ENCODE results near the gene BMP5. TPM values are rescaled to one million over a fixed set of nuclear protein-coding genes. Genes with fewer than 3 reads are reported as not detected.
"Not testable (repeated sequence)": the region's sequence is repeated elsewhere in the genome, so short reads cannot be mapped to it uniquely, and the experiment has no call there.

The BMP5 gene
- polyA plus RNA-seq, 1 donor (not counting 4 experiments of a cell fraction or from before 2014, with no cell fraction given), result not detected

DNA sequence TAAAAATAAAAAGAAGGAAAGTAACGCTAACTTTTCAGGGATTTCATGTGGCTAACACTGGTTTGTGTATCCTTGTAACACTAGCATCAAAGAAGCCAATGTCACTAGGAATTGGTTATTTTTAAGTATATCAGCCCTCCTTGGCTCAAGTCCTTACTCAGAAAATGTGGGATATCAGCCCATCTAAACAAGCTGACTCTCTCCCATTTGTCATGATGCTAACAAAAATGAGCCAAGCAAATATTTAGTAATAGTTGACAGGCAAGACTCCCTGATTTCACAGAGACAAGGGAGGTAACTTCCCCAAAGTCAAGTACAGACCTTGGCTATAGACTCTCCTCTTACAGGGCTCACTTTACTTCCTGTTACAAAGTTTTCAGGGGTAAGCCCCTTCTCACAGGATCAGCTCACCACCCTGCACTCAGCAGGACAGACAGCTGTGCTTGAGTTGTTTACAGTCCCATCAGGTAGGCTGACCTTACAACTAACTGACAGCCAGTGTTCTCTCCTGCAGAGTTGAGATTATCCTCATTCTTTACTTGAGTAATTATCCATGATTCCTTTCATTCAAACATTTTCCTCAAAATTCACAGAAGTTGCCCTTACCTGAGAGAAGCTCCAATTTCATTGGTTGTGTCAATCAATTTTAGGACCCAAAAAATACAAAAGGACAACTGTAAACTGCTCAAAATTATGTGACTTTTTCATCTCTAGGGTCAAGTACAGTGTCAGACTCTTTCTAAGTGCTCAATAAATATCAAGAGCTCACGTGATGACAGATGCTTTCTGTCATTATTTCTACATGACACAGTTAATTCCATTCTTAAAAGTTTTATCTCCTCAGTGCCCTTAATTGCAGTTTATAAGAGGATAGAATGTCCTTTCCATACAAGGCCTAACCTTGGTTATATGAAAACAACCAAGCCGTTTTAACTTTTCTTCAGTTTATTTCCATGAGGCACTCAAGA, 38.1 kb upstream of the BMP5 start:
- H2AFZ ChIP-seq (ENCODE audit: control insufficient read depth, low read length), result peak overlapping the region; percentile 8
- peaks cover 13% of the 10 kb centered on the region for H3K4me1 ChIP-seq (ENCODE audit: control insufficient read depth, extremely low read depth, insufficient read depth, low read length)
- H3K9me3 ChIP-seq (ENCODE audit: control insufficient read depth, low read depth, low read length), result no peaks in the 10 kb centered on the region
- H3K27ac ChIP-seq (ENCODE audit: control insufficient read depth, insufficient read depth, low read length), result no peak overlapping the region
- no peak overlapping the region for H3K4me2 ChIP-seq (ENCODE audit: control insufficient read depth, extremely low read depth, insufficient read depth, low read depth, low read length)
- H3K27me3 ChIP-seq (ENCODE audit: control insufficient read depth, extremely low read depth, insufficient read depth, low read length), result no peaks in the 10 kb centered on the region
- H3K36me3 ChIP-seq (ENCODE audit: control insufficient read depth in 2 of 2, extremely low read depth in 1 of 2, insufficient read depth in 2 of 2, low read length in 2 of 2), result no peaks in the 10 kb centered on the region
- FAIRE-seq, result peak; percentile 39
- H3K9ac ChIP-seq (ENCODE audit: control insufficient read depth, extremely low read depth, insufficient read depth, low read length), result no peak overlapping the region
- H4K20me1 ChIP-seq (ENCODE audit: control insufficient read depth, extremely low read depth, insufficient read depth, low read length), result no peaks in the 10 kb centered on the region
- no peak overlapping the region for H3K4me3 ChIP-seq (ENCODE audit: control insufficient read depth in 2 of 3, extremely low read depth in 1 of 3, insufficient read depth in 2 of 3, low read depth in 1 of 3, low read length in 3 of 3)
- H3K79me2 ChIP-seq (ENCODE audit: control insufficient read depth, insufficient read depth, low read length), result no peaks in the 10 kb centered on the region
- no peaks in the 10 kb centered on the region for H3K9me1 ChIP-seq (ENCODE audit: control insufficient read depth, extremely low read depth, insufficient read depth, low read length)
- DNase-seq (ENCODE audit: low read depth, low spot score), result no peak
- TF ChIP-seq, protein P1, sequence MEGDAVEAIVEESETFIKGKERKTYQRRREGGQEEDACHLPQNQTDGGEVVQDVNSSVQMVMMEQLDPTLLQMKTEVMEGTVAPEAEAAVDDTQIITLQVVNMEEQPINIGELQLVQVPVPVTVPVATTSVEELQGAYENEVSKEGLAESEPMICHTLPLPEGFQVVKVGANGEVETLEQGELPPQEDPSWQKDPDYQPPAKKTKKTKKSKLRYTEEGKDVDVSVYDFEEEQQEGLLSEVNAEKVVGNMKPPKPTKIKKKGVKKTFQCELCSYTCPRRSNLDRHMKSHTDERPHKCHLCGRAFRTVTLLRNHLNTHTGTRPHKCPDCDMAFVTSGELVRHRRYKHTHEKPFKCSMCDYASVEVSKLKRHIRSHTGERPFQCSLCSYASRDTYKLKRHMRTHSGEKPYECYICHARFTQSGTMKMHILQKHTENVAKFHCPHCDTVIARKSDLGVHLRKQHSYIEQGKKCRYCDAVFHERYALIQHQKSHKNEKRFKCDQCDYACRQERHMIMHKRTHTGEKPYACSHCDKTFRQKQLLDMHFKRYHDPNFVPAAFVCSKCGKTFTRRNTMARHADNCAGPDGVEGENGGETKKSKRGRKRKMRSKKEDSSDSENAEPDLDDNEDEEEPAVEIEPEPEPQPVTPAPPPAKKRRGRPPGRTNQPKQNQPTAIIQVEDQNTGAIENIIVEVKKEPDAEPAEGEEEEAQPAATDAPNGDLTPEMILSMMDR (optimal IDR thresholded peaks at IDR 0.05 in 1 of 3, IDR thresholded peaks at IDR 0.05 in 1 of 3, conservative IDR thresholded peaks at IDR 0.05 in 1 of 3; ENCODE audit: extremely low read depth in 1 of 3, insufficient read depth in 2 of 3, low read length in 3 of 3), result no peak
- no peak for TF ChIP-seq EZH2 (IDR thresholded peaks at IDR 0.05; ENCODE audit: low read length)
- dilution Hi-C loops (cut with MboI; ENCODE audit: extremely low pct_ligation_motif_present, low sequenced_read_pairs), result no loop called here

DNA sequence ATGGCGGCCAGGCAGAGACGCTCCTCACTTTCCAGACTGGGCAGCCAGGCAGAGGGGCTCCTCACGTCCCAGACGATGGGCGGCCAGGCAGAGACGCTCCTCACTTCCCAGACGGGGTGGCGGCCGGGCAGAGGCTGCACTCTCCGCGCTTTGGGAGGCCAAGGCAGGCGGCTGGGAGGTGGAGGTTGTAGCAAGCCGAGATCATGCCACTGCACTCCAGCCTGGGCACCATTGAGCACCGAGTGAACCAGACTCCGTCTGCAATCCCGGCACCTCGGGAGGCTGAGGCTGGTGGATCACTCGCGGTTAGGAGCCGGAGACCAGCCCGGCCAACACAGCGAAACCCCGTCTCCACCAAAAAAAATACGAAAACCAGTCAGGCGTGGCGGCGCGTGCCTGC, 35.1 kb upstream of the BMP5 start:
- H3K4me2 ChIP-seq (ENCODE audit: control insufficient read depth, extremely low read depth, insufficient read depth, low read depth, low read length); H3K4me3 ChIP-seq (ENCODE audit: control insufficient read depth in 2 of 3, extremely low read depth in 1 of 3, insufficient read depth in 2 of 3, low read depth in 1 of 3, low read length in 3 of 3); H3K9me1 ChIP-seq (ENCODE audit: control insufficient read depth, extremely low read depth, insufficient read depth, low read length); DNase-seq (ENCODE audit: low read depth, low spot score); H4K20me1 ChIP-seq (ENCODE audit: control insufficient read depth, extremely low read depth, insufficient read depth, low read length); dilution Hi-C loops (cut with MboI; ENCODE audit: extremely low pct_ligation_motif_present, low sequenced_read_pairs); H3K79me2 ChIP-seq (ENCODE audit: control insufficient read depth, insufficient read depth, low read length); H3K27me3 ChIP-seq (ENCODE audit: control insufficient read depth, extremely low read depth, insufficient read depth, low read length); FAIRE-seq; H3K9me3 ChIP-seq (ENCODE audit: control insufficient read depth, low read depth, low read length); H2AFZ ChIP-seq (ENCODE audit: control insufficient read depth, low read length); H3K4me1 ChIP-seq (ENCODE audit: control insufficient read depth, extremely low read depth, insufficient read depth, low read length); H3K27ac ChIP-seq (ENCODE audit: control insufficient read depth, insufficient read depth, low read length); H3K9ac ChIP-seq (ENCODE audit: control insufficient read depth, extremely low read depth, insufficient read depth, low read length); H3K36me3 ChIP-seq (ENCODE audit: control insufficient read depth in 2 of 2, extremely low read depth in 1 of 2, insufficient read depth in 2 of 2, low read length in 2 of 2): not testable (repeated sequence)

DNA sequence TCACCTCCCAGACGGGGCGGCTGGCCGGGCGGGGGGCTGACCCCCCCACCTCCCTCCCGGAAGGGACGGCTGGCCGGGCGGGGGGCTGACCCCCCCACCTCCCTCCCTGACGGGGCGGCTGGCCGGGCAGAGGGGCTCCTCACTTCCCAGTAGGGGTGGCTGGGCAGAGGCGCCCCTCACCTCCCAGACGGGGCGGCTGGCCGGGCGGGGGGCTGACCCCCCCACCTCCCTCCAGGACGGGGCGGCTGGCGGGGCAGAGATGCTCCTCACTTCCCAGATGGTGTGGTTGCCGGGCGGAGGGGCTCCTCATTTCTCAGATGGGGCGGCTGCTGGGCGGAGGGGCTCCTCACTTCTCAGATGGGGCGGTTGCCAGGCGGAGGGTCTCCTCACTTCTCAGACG, 34.5 kb upstream of the BMP5 start:
- H3K9me1 ChIP-seq (ENCODE audit: control insufficient read depth, extremely low read depth, insufficient read depth, low read length); H4K20me1 ChIP-seq (ENCODE audit: control insufficient read depth, extremely low read depth, insufficient read depth, low read length); H3K9me3 ChIP-seq (ENCODE audit: control insufficient read depth, low read depth, low read length); H3K4me2 ChIP-seq (ENCODE audit: control insufficient read depth, extremely low read depth, insufficient read depth, low read depth, low read length); H3K79me2 ChIP-seq (ENCODE audit: control insufficient read depth, insufficient read depth, low read length); dilution Hi-C loops (cut with MboI; ENCODE audit: extremely low pct_ligation_motif_present, low sequenced_read_pairs); H3K36me3 ChIP-seq (ENCODE audit: control insufficient read depth in 2 of 2, extremely low read depth in 1 of 2, insufficient read depth in 2 of 2, low read length in 2 of 2); FAIRE-seq; H3K4me1 ChIP-seq (ENCODE audit: control insufficient read depth, extremely low read depth, insufficient read depth, low read length); H3K27ac ChIP-seq (ENCODE audit: control insufficient read depth, insufficient read depth, low read length); DNase-seq (ENCODE audit: low read depth, low spot score); H2AFZ ChIP-seq (ENCODE audit: control insufficient read depth, low read length); H3K9ac ChIP-seq (ENCODE audit: control insufficient read depth, extremely low read depth, insufficient read depth, low read length); H3K27me3 ChIP-seq (ENCODE audit: control insufficient read depth, extremely low read depth, insufficient read depth, low read length); H3K4me3 ChIP-seq (ENCODE audit: control insufficient read depth in 2 of 3, extremely low read depth in 1 of 3, insufficient read depth in 2 of 3, low read depth in 1 of 3, low read length in 3 of 3): not testable (repeated sequence)

Data from keratinocyte (primary cell).